Kidney capillary endothelial cell (primary cell): ENCODE data around the gene GAS2L2.
"Not testable (repeated sequence)": the region's sequence is repeated elsewhere in the genome, so short reads cannot be mapped to it uniquely, and the experiment has no call there.

Source experiments
- DNase-seq: peaks from one replicate; pipeline ENCODE4 v3.0.0-alpha.2; 2018; ENCODE audit warnings: low spot score

Gene GAS2L2

DNA sequence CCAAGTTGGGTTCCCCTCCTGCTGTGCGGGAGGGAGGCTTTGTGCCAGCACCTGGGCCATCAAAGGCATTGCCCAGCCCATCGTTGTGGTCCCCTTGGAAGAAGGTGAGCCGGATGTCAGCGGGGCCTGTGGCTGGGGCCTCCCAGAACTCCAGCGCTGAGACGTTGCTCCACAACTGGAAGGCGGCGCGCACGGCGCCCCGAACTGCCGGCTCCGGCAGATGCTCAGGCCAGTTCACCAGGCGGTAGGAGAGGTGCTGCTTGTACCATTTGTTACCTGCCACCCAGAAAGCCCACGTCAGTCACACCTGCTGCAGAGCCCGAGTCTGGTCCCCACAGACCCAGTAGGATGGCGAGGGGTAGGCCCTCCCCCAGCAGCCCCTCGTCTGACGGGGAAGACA, 20.1 kb upstream of the GAS2L2 start:
- DNase-seq: no peak

DNA sequence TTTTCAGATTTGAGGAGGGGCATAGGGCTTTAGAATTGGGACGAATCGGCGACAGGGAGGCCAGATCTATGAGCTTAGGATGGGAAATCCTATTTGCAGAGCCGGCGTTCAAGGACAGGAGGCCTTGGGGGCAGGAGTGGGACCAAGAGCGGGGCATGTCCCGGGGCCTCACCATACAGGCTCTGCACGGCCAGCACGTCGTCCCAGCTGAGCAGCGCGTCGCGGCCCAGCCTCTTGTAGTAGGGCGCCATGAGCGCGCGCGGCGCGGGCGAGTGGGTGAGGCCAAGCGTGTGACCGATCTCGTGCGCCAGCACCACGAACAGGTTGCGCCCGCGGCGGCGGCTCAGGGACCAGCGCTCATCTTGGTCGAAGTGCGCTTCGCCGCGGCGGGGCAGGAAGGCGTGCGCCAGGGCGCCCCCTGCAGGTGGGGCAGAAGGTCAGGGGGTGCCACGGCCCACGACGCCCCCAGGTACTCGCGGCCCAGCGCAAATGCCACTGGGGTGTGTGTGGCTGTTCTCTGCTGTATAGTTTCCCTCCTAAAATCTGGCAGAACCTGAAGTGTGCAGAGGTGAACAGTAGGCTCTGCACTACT, 17.0 kb upstream of the GAS2L2 start:
- no peak for DNase-seq

DNA sequence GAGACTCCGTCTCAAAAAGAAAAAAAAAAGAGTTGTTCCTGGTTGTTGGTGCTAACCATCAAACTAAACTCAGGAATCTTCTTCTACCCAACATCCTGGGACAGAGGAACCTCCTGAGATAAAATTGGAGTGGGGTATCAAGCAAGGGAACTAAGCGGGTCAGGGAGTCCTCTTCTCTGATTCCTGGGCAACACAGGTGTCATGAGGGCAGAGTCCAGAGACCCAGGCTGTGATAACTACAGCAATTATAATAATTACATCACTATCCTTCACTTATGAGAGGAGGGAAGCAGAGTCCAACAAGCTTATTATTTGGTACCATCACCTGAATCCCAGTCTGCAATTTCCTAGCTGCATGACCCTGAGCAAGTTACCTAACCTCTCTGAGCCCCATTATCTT, 15.8 kb upstream of the GAS2L2 start:
- no peak for DNase-seq

DNA sequence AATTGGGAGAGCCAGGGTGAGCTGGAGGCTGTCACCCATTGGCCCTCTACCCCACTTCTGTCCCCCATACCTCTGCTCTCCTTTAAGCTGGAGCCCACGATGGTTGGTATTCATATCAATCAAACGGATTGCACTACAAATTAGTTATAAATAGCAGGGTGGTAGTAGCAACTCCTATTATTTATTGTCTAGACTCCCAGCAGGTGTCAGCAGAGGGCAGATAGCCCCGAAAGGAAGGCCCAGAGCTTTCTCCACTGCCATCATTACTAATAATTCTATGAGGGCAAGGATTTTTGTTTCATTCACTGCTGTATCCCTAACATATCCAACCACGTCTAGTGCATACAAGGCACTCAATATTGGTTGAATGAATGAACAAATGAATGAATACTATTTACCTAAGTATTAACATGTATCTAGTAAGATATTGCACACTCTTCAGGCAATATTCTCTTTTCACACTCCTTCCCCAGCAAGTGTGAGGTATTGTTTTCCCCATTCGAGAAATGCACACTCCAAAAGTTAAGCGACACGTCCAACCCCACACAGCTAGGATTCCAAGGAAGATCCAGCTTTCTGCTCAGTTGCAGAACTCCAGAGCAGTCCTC, 14.0 kb upstream of the GAS2L2 start:
- DNase-seq: peak; percentile 56

DNA sequence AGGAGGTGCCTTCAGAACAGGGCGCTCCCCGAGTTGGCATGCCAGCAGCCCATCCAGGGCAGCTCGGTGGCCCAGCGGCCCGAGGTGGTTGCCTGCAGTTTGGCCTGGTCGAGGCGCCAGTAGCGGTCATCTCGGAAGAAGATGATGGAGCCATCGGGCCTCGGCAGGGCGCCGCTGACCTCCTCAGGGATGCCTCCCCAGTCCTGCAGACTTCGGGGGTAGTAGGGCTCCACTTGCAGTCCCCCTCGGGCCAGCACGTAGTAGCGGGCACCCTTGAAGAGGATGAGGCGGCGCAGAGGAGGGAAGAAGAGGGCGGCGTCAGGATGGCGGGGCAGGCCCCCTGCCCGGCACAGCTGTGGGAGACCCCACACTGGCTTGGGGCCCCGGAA, 13.4 kb upstream of the GAS2L2 start:
- DNase-seq: no peak

- no peak for DNase-seq
These were observed 12.9 kb upstream of the GAS2L2 start for GRCh38 chr17:35765756-35766488.

- no peak for DNase-seq
These were observed 12.2 kb upstream of the GAS2L2 start for GRCh38 chr17:35765086-35765710.

GRCh38 chr17:35764123-35764991, 11.3 kb upstream of the GAS2L2 start:
- peak; percentile 83 for DNase-seq

DNA sequence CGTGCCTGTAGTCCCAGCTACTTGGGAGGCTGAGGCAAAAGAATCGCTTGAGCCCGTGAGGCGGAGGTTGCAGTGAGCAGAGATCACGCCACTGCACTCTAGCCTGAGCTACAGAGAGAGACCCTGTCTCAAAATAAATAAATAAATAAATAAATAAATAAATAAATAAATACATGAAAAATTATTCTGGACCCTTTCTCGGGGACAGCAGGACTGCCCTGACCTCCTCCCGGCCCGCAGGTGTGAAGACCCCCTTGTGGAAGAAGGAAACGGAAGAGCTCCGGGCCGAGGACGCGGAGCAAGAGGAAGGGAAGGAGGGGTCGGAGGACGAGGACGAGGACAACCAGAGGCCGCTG, 10.7 kb upstream of the GAS2L2 start:
- no peak for DNase-seq

DNA sequence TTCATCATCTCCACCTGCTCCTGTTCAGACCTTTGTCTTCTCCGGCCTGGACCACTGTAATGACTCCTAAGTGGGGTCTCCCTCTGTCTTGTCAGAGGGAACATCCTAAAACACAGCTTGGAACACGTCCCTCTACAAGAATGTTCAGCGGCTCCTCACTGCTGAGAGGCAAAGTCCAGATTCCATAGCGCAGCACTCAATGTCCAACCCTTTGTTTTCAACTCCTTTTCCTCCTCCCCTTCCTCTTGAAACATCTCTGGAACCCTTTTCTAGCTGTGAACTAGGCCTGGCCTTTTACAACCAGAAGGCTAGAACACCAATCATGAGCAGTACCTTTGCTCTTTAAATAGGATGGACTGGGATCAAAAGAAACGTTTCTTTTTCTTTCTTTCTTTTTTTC, 8.6 kb upstream of the GAS2L2 start:
- DNase-seq: no peak

DNA sequence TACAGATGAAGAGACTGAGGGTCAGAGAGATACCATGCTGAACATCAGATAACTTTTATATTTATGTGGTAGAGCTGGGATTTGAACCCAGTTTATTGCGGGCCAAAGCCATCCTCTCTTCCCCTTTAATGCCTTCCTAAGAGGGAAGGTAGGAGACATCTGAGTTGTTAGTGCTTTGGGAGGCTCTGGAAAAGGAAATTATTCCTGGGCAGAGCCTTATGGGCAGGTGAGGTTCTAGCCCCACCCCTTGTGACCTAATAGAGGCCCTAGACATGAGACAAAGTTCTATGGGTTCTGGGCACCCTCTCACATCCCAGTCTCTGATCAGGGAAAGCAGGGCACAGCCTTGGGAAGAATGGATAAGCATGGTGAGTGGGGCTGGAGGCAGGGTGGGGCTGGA, 7.5 kb upstream of the GAS2L2 start, which contains the start of gene C17orf50:
Gene C17orf50 (plus strand): TSS at position 301 of the 400 bp plus-strand sequence. CDS start 55 bp downstream, at position 356.
- no peak for DNase-seq

GRCh38 chr17:35757243-35757642, 4.2 kb upstream of the GAS2L2 start:
- DNase-seq: no peak

DNA sequence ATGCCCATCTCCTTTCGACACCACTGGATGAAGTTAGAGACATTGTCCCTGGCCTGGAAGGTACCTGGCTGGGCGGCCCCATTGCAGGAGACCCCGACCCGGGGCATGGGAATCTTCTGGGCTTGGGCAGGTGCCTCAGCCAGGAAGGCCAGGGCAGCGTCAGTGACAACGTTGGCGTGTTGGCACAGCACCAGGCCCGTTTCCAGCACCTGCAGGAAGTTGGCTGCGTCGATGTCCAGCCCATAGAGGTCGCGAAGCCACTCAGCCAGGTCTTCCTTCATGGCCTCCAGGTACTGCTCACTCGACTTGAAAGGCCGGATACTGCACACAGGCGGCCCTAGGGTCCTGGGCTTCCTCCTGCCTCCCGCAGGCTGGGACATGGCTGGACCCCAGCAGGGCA, 568 bp downstream of the GAS2L2 start:
- no peak for DNase-seq

DNA sequence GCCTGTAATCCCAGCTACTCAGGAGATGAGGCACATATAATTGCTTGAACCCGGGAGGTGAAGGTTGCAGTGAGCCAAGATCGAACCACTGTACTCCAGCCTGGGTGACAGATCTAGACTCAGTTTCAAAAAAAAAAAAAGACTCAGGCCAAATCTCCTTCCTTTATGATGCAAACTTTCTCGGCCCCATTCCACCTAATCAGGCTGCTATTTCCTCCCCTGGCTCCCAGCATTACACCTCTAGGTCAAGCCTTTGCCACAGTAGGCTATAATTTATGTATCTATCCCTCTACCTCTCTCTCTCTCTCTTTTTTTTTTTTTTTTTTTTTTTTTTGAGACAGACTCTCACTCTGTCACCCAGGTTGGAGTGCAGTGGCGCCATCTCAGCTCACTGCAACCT, 1.5 kb downstream of the GAS2L2 start:
- not testable (repeated sequence) for DNase-seq

- DNase-seq: no peak
These were observed 2.3 kb downstream of the GAS2L2 start for GRCh38 chr17:35750526-35751395.

DNA sequence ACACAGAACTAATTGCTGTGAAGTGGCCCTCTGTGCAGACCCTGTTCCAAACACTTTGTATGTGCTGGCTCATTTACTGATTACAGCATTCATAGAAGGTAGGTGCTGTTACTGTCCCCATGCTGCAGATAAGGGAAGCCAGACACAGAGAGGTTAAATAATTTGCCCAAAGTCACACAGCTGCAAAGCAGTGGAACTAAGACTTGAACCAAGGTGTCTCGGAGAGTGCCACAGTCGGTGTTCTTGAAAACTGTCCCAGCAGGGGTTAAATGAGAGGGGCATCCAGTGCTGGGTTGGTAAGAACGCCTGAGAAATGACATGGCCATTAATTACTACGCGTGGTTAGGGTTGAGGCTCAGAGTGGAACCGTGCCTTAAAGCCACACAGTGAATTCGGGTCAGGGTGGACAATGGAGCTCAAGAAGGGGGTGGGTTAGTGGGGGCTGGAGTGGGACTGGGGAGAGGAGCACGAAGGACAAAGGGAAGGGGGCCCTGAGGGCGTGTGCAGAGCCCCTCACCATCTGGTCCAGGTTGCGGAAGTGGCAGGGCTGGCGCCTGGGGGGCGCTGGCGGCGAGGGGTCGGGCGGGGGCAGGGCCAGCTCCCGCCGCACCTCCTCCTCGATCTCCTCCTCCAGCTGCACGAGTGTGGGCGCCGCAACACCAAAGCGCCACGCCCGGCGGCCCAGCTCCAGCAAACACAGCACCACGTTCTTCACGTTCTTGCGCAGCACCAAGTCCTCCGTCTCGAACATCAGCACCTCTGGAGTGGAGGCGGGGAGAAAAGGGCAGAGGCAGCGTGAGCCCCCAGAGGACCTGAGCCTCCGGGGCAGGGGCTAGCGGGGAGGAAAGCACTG, 3.3 kb downstream of the GAS2L2 start:
- no peak for DNase-seq

- DNase-seq: no peak
These were observed 4.1 kb downstream of the GAS2L2 start for GRCh38 chr17:35748979-35749378.

GRCh38 chr17:35748341-35748841, 4.6 kb downstream of the GAS2L2 start:
- DNase-seq: no peak

- peak; percentile 73 for DNase-seq
These were observed 5.5 kb downstream of the GAS2L2 start for GRCh38 chr17:35747540-35748017.
